ENCODE results near the gene SCUBE3. TPM values are rescaled to one million over a fixed set of nuclear protein-coding genes. Genes with fewer than 3 reads are reported as not detected.

The SCUBE3 gene
- total and polyA plus RNA-seq, 2 of the 8 experiments (the other 6 are each of a cell fraction or from before 2014, with no cell fraction given) = 0.80 to 1.0 TPM

DNA sequence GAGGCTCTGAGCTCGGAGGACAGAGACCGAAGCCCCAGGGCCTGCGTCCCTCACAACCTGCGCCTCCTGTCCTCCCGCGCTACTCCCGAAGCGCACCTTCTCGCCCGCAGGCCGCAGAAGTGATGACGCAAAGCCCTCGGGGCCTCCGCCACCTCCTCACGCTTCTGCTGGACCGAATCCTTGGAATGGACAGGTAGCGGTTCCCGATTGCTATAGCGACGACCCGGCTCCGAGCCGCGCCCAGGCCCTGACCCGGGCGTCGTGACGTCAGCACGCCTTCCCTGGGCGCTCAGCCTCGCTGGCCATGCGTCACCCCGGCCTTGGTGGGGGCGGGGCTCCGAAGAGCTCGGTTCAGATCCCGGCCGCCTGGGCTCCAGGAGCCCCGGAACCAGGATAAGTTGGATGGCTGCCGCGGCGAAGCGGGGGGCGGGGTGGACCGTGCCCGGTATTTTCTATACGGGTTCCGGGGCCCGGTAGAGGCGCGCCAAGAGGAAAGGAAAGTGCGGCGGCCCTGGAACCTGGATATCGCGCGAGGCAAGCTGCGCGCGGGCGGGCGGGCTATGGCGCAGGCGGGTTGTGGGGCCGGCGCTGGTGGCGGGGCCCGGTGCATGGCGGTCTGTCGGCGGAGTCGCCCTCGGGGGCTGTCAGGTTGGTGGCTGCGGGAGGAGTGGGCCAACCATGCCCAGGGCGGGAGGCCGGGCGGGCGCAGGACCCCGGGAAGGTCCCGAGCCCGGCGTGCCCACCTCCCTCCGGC lies 45.6 kb downstream of the SCUBE3 start, which contains the start of gene ZNF76 (continued):
- TF ChIP-seq CHD7 (IDR thresholded peaks at IDR 0.05; ENCODE audit: insufficient replicate concordance, low read length) (no peak), ASH2L (IDR thresholded peaks at IDR 0.05; ENCODE audit: low read length) (peak; percentile 48), CHD2 (IDR thresholded peaks at IDR 0.05; ENCODE audit: low read length) (peak; percentile 60; the same call in 1 of the 2 replicates), SIN3A (conservative IDR thresholded peaks at IDR 0.05 in 1 of 2, IDR thresholded peaks at IDR 0.05 in 1 of 2; ENCODE audit: low read depth in 1 of 2, low read length in 2 of 2) (peak in 1 of 2 experiments; percentile 89; a peak in 2 of 4 replicates), CREB1 (IDR thresholded peaks at IDR 0.05) (peak; percentile 96), POU5F1 (IDR thresholded peaks at IDR 0.05; ENCODE audit: low read depth, low read length) (no peak), SAP30 (IDR thresholded peaks at IDR 0.05; ENCODE audit: insufficient read depth, insufficient replicate concordance, low read length) (no peak), SIX5 (IDR thresholded peaks at IDR 0.05; ENCODE audit: low read depth, low read length) (no peak), YY1 (IDR thresholded peaks at IDR 0.05; ENCODE audit: low read depth, low read length) (peak; percentile 89), SP1 (IDR thresholded peaks at IDR 0.05; ENCODE audit: low read depth, low read length) (peak; percentile 73), POLR2A (IDR thresholded peaks at IDR 0.05; ENCODE audit: control extremely low read depth in 1 of 2, low read depth in 2 of 2, low read length in 2 of 2) (peak in 1 of 2 experiments; percentile 96; a peak in 2 of 3 replicates)

All from H1 (cell line).